ENCODE results near the gene TADA3. TPM values are rescaled to one million over a fixed set of nuclear protein-coding genes. Genes with fewer than 3 reads are reported as not detected.

TADA3 gene
- total and polyA plus RNA-seq, 2 of the 4 experiments (the other 2 are of a cell fraction) = 68.0 to 83.0 TPM

GRCh38 chr3:9791127-9791526 lies 1.1 kb downstream of the TADA3 start:
- Histone ChIP-seq H3K4me2 (ENCODE audit: low read depth, low read length) (peak overlapping the region; percentile 94; the same call in 1 of the 2 replicates), H3K14ac (replicated peaks; ENCODE audit: low read depth, low read length) (no peak overlapping the region)
- dilution Hi-C loops (cut with HindIII; ENCODE audit: low sequenced_read_pairs, unreplicated experiment) = no loop called here

More at GRCh38 chr3:9791127-9791526, 1.1 kb downstream of the TADA3 start:
- Histone ChIP-seq H3K9me1 (ENCODE audit: insufficient read depth, low read length) (peaks cover 19% of the 10 kb centered on the region), H3K36me3 (ENCODE audit: control insufficient read depth, insufficient read depth, low read length) (peaks cover 35% of the 10 kb centered on the region), H3K23ac (ENCODE audit: low read depth, low read length) (peak overlapping the region; percentile 96; the same call in 1 of the 2 replicates), H3K27ac (ENCODE audit: insufficient read depth, low read length) (no peak overlapping the region), H3K9me3 (ENCODE audit: control insufficient read depth, insufficient read depth, low read length) (no peaks in the 10 kb centered on the region), H2AK9ac (replicated peaks; ENCODE audit: low read depth, low read length, poor library complexity) (no peak overlapping the region), H4K91ac (ENCODE audit: insufficient read depth, low read depth, low read length) (no peak overlapping the region), H2BK20ac (ENCODE audit: low read depth, low read length) (no peak overlapping the region), H3K56ac (ENCODE audit: extremely low read depth, insufficient read depth, low read length) (no peak overlapping the region), H3K79me1 (ENCODE audit: low read depth in 1 of 2, low read length in 2 of 2) (peaks cover 32 to 47% of the 10 kb centered on the region in 2 experiments), H2BK15ac (ENCODE audit: low read depth, low read length) (no peak overlapping the region), H2BK5ac (ENCODE audit: low read depth, low read length, poor library complexity, severe bottlenecking) (no peak overlapping the region), H4K8ac (ENCODE audit: low read depth in 2 of 2, low read length in 2 of 2) (peak overlapping the region in 1 of 2 experiments; percentile 88; a peak in 1 of 4 replicates), H2AK5ac (ENCODE audit: low read depth, low read length) (peak overlapping the region; percentile 93; the same call in 1 of the 2 replicates), H3K4me1 (ENCODE audit: control insufficient read depth, insufficient read depth, low read length) (peaks cover 9% of the 10 kb centered on the region), H2AFZ (replicated peaks; ENCODE audit: low read length, poor library complexity) (no peak overlapping the region), H3K4ac (ENCODE audit: low read depth, low read length) (peak overlapping the region; percentile 97), H3K27me3 (ENCODE audit: control insufficient read depth, insufficient read depth, low read length) (no peaks in the 10 kb centered on the region), H3K4me3 (ENCODE audit: insufficient read depth, low read depth, low read length) (no peak overlapping the region), H4K5ac (ENCODE audit: low read depth, low read length) (no peak overlapping the region), H3K18ac (ENCODE audit: low read depth, low read length) (no peak overlapping the region), H2BK120ac (ENCODE audit: low read depth, low read length) (no peak overlapping the region), H4K20me1 (ENCODE audit: insufficient read depth, low read length) (peaks cover 17% of the 10 kb centered on the region; the same call in 1 of the 2 replicates), H3K9ac (ENCODE audit: low read depth, low read length) (peak overlapping the region; percentile 87; the same call in 1 of the 2 replicates)
- TF ChIP-seq MXI1 (IDR thresholded peaks at IDR 0.05; ENCODE audit: borderline replicate concordance, low read depth, low read length) = no peak
- TF ChIP-seq RAD21 (IDR thresholded peaks at IDR 0.05; ENCODE audit: low read length) = no peak
- no peak for TF ChIP-seq MAFK (IDR thresholded peaks at IDR 0.05; ENCODE audit: low read depth, low read length)
- TF ChIP-seq BHLHE40 (IDR thresholded peaks at IDR 0.05; ENCODE audit: low read depth, low read length) = no peak
- no peak for TF ChIP-seq MAZ (IDR thresholded peaks at IDR 0.05; ENCODE audit: borderline replicate concordance, low read depth, low read length)
- no peak for TF ChIP-seq POLR2A (IDR thresholded peaks at IDR 0.05; ENCODE audit: low read depth, low read length)
- no peak for TF ChIP-seq CEBPB (IDR thresholded peaks at IDR 0.05; ENCODE audit: low read depth, low read length)
- TF ChIP-seq USF2 (IDR thresholded peaks at IDR 0.05; ENCODE audit: low read depth, low read length) = no peak
- no peak for TF ChIP-seq CTCF (conservative IDR thresholded peaks at IDR 0.05; ENCODE audit: low read depth, low read length)
- no peak for TF ChIP-seq CHD1 (IDR thresholded peaks at IDR 0.05; ENCODE audit: low read depth, low read length)
- no peak for TF ChIP-seq RCOR1 (IDR thresholded peaks at IDR 0.05; ENCODE audit: insufficient replicate concordance, low read length)
- TF ChIP-seq RFX5 (IDR thresholded peaks at IDR 0.05; ENCODE audit: low read depth, low read length) = no peak
- TF ChIP-seq, protein P1, sequence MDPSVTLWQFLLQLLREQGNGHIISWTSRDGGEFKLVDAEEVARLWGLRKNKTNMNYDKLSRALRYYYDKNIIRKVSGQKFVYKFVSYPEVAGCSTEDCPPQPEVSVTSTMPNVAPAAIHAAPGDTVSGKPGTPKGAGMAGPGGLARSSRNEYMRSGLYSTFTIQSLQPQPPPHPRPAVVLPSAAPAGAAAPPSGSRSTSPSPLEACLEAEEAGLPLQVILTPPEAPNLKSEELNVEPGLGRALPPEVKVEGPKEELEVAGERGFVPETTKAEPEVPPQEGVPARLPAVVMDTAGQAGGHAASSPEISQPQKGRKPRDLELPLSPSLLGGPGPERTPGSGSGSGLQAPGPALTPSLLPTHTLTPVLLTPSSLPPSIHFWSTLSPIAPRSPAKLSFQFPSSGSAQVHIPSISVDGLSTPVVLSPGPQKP (IDR thresholded peaks at IDR 0.05; ENCODE audit: borderline replicate concordance, low read depth, low read length) = no peak
- no peak for TF ChIP-seq NFE2L2 (IDR thresholded peaks at IDR 0.05; ENCODE audit: low read depth, low read length)
- ChIA-PET CTCF (no interaction called here), POLR2A (ENCODE audit: unreplicated experiment) (no interaction called here)
- WGBS, 2 experiments (ENCODE audit: extremely low coverage in 2 of 2, insufficient read length in 1 of 2) = 97% methylated on average over 4 of the region's 11 CpGs; no CpG with 5 or more reads in 1 of the 2 experiments
- BruUV-seq (replicated peaks) = no TSS peak
- intact Hi-C loops (cut with micrococcal nuclease) (loop anchor here (5.0 kb wide), 1 partner anchor 59 kb away; the partner anchor contains the start of gene BRPF1), in situ Hi-C loops (cut with MboI; ENCODE audit: low sequenced_read_pairs) (no loop called here)
- DNase-seq = no peak
- no peak for ATAC-seq (ENCODE audit: low read depth)

All from IMR-90 (cell line).